HG02884 (cell line): ENCODE measurements around the gene ARHGEF25.
"Not testable (repeated sequence)": the region's sequence is repeated elsewhere in the genome, so short reads cannot be mapped to it uniquely, and the experiment has no call there.

Experiments
- ATAC-seq: cut with Tn5 transposase; IDR thresholded peaks from one replicate; pipeline ENCODE4 v1.9.1; 2021; ENCODE audit warnings: mild to moderate bottlenecking, moderate library complexity; ENCODE audit not compliant: unreplicated experiment

The ARHGEF25 gene

GRCh38 chr12:57632958-57633840, 22.0 kb downstream of the ARHGEF25 start, which contains the start of gene B4GALNT1:
Gene B4GALNT1 (minus strand): TSS chr12:57633201. CDS start chr12:57632132, 1,069 bp downstream.
- peak; percentile 52 for ATAC-seq

- ATAC-seq, result not testable (repeated sequence)
These were observed 25.5 kb downstream of the ARHGEF25 start for GRCh38 chr12:57636731-57637130.

- ATAC-seq, result no peak
These were observed 26.1 kb downstream of the ARHGEF25 start for GRCh38 chr12:57637364-57637763.

GRCh38 chr12:57638096-57638495, 26.9 kb downstream of the ARHGEF25 start:
- no peak for ATAC-seq

- no peak for ATAC-seq
These were observed 29.2 kb downstream of the ARHGEF25 start for GRCh38 chr12:57640175-57641042.

GRCh38 chr12:57641699-57642442, 30.6 kb downstream of the ARHGEF25 start:
- no peak for ATAC-seq

GRCh38 chr12:57645990-57646658, 34.9 kb downstream of the ARHGEF25 start:
- ATAC-seq, result not testable (repeated sequence)

- ATAC-seq, result not testable (repeated sequence)
These were observed 35.4 kb downstream of the ARHGEF25 start for GRCh38 chr12:57646659-57647049.

- no peak for ATAC-seq
These were observed 42.8 kb downstream of the ARHGEF25 start for GRCh38 chr12:57654042-57654441.

GRCh38 chr12:57655541-57656240, 44.5 kb downstream of the ARHGEF25 start:
- no peak for ATAC-seq

GRCh38 chr12:57656408-57656807, 45.2 kb downstream of the ARHGEF25 start:
- ATAC-seq, result not testable (repeated sequence)

GRCh38 chr12:57657744-57658143, 46.5 kb downstream of the ARHGEF25 start:
- no peak for ATAC-seq

- ATAC-seq, result no peak
These were observed 47.7 kb downstream of the ARHGEF25 start for GRCh38 chr12:57658890-57659289.

- no peak for ATAC-seq
These were observed 50.1 kb downstream of the ARHGEF25 start for GRCh38 chr12:57661376-57661775.

GRCh38 chr12:57665066-57665820, 54.0 kb downstream of the ARHGEF25 start:
- not testable (repeated sequence) for ATAC-seq
